GM21367 (cell line): Measurements from ENCODE around the gene POU2F2.

Experiments
- ATAC-seq: cut with Tn5 transposase; IDR thresholded peaks from one replicate; pipeline ENCODE4 v1.9.1; 2021; ENCODE audit not compliant: unreplicated experiment

POU2F2 gene

DNA sequence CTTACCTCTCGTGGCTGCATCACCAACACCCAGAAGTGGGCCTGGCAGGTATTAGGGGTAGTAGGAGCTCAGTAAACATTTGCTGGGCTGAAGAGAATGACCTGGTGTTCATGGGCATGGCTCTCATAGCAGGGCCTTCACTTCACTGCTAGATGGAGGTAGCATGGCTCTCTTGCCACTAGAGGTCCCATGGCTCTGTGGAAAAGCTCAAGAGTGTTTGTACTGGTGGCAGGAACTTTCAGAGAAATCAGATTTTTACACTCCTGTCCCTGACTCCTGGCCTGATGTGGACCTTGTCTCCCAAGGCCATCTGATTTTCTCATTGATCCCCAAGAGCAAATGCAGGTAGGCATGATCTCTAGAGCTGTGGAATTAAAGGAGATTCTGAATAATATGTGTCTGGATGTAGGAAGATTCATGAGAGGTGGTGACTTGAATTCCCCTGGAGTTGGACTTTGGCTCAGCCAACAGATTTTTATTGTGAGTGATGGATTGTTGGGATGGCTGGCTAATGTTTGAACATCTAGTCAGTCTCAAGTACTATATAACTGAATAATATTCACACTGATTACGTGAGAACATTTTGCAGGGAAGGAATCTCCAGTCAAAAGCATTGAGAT, 50.6 kb downstream of the POU2F2 start:
- ATAC-seq: no peak

DNA sequence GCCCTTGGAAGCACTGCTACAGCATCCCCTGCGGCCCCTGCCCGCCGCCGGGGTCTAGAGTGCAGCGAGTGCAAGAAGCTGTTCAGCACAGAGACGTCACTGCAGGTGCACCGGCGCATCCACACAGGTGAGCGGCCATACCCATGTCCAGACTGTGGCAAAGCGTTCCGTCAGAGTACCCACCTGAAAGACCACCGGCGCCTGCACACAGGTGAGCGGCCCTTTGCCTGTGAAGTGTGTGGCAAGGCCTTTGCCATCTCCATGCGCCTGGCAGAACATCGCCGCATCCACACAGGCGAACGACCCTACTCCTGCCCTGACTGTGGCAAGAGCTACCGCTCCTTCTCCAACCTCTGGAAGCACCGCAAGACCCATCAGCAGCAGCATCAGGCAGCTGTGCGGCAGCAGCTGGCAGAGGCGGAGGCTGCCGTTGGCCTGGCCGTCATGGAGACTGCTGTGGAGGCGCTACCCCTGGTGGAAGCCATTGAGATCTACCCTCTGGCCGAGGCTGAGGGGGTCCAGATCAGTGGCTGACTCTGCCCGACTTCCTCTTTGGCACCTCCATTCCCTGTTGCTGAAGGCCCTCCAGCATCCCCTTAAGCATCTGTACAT, 51.4 kb downstream of the POU2F2 start:
- ATAC-seq: no peak

DNA sequence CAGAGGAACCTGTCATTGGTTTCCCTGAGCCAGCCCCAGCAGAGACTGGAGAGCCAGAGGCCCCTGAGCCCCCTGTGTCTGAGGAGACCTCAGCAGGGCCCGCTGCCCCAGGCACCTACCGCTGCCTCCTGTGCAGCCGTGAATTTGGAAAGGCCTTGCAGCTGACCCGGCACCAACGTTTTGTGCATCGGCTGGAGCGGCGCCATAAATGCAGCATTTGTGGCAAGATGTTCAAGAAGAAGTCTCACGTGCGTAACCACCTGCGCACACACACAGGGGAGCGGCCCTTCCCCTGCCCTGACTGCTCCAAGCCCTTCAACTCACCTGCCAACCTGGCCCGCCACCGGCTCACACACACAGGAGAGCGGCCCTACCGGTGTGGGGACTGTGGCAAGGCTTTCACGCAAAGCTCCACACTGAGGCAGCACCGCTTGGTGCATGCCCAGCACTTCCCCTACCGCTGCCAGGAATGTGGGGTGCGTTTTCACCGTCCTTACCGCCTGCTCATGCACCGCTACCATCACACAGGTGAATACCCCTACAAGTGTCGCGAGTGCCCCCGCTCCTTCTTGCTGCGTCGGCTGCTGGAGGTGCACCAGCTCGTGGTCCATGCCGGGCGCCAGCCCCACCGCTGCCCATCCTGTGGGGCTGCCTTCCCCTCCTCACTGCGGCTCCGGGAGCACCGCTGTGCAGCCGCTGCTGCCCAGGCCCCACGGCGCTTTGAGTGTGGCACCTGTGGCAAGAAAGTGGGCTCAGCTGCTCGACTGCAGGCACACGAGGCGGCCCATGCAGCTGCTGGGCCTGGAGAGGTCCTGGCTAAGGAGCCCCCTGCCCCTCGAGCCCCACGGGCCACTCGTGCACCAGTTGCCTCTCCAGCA, 52.1 kb downstream of the POU2F2 start:
- ATAC-seq: no peak

DNA sequence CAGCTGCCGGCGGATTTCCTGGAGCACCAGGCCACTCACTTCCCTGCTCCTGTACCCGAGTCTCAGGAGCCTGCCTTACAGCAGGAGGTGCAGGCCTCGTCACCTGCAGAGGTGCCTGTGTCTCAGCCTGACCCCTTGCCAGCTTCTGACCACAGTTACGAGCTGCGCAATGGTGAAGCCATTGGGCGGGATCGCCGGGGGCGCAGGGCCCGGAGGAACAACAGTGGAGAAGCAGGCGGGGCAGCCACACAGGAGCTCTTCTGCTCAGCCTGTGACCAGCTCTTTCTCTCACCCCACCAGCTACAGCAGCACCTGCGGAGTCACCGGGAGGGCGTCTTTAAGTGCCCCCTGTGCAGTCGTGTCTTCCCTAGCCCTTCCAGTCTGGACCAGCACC, 53.0 kb downstream of the POU2F2 start:
- no peak for ATAC-seq

DNA sequence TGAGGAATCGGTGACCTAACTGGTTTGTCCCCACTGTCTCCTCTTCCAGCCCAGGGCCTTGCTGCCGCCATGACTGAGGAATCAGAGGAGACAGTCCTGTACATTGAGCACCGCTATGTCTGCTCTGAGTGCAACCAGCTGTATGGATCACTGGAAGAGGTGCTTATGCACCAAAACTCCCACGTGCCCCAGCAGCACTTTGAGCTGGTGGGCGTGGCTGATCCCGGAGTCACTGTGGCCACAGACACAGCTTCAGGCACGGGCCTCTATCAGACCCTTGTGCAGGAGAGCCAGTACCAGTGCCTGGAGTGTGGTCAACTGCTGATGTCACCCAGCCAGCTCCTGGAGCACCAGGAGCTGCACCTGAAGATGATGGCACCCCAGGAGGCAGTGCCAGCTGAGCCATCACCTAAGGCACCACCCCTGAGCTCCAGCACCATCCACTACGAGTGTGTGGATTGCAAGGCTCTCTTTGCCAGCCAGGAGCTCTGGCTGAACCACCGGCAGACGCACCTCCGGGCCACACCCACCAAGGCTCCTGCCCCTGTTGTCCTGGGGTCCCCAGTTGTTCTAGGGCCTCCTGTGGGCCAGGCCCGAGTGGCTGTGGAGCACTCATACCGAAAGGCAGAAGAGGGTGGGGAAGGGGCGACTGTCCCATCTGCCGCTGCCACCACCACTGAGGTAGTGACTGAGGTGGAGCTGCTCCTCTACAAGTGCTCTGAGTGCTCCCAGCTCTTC, 53.5 kb downstream of the POU2F2 start:
- no peak for ATAC-seq

DNA sequence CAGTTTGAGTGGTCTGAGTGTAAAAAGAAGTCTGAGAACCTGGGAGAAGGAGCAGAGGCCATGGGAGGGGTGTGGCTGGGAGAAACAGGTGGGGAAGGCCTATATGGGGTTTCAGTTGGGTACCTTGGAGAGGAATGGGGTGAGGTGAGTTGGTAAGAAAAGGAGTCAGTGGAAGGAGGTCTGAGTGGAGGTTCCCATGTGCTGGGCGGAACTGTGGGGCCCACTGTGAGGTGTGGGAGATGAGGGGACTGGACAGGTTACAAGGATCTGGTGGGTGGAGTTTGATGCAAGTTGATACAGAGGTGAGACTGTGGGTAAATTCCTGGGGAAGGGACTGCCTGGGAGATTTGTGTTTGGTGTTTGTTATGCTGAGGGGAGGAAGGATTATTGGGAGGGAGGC, 54.2 kb downstream of the POU2F2 start:
- ATAC-seq: no peak

DNA sequence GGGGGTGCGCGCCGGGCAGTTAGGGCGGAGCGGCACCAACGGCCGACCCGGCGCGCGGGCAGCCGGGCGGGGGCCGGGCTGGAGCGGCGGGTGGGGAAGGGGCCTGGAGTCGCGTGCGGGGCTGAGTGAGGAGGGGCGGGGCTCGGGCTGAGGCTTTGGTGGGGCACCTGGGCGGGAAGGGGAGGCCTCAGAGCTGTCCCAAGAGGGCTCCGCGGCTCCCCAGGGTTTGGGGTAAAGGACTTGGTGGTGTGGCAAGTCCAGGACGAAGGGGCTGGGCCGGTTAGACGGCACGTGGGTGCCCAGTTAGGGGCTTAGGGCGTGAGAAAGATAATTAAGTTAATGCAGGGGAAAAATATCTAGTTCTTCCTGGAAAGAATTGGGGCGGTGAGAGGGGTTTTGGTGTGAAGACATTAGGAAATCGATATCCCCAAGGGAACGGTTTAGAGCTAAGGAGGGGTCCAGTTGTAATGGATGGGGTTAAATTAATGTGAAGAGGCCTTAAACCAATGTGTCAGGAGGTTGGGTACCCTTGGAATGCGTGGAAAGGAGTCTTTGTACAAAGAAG, 55.8 kb downstream of the POU2F2 start:
- ATAC-seq: no peak

DNA sequence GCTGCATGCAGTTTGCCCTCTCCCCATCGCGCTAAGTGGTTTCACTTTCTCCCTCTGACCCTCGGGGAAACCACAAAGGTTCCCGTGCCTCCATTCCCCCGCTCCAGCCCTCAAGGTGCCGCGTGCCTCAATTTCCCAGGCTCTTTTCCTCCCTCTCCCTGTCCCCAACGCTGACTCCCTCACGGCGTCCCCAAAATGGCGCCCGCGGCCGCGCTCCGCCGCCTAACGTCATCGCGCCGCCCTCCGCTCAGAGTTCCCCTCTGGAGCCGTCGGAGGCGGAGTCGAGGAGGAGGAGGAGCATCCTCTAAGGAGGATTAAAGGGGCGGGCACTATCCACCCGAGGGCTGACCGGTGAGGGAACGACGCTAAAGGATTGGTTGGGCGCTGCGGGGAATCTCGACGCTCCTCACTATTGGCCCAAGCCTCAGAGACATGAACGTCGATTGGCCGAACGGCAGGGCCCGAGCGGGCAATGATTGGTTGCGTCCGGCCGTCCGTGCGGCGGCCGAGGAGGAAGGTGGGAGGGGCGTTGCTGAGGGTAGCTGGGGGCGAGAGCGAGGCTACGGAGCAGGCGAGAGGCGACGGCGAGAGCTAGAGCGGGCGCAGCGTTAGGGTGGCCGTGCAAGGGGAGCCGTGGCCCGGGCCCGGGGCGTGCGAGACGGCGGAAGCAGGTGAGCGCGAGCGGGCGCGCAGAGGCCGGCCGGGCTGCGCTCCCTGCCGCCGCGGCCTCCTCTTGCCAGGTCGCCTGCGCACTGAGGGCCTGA, 56.4 kb downstream of the POU2F2 start, which contains the start of gene ZNF574:
Gene ZNF574, plus strand, starts transcription at position 551 of the 764 bp plus-strand sequence. CDS start 2,441 bp downstream, outside the sequence.
- peak; percentile 86 for ATAC-seq

DNA sequence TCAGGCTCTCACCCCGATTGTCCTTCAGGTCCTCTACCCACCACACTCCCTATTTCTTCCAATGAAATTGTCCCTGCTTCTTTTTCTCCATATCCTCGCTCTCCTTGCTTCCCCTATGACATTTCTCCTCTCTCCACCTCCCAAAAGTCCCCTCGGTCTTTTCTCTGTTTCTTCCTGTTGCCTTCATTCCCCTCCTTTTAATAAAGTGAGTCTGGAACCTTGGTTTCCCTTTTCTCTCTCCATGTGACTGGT, 57.0 kb downstream of the POU2F2 start:
- ATAC-seq: no peak

DNA sequence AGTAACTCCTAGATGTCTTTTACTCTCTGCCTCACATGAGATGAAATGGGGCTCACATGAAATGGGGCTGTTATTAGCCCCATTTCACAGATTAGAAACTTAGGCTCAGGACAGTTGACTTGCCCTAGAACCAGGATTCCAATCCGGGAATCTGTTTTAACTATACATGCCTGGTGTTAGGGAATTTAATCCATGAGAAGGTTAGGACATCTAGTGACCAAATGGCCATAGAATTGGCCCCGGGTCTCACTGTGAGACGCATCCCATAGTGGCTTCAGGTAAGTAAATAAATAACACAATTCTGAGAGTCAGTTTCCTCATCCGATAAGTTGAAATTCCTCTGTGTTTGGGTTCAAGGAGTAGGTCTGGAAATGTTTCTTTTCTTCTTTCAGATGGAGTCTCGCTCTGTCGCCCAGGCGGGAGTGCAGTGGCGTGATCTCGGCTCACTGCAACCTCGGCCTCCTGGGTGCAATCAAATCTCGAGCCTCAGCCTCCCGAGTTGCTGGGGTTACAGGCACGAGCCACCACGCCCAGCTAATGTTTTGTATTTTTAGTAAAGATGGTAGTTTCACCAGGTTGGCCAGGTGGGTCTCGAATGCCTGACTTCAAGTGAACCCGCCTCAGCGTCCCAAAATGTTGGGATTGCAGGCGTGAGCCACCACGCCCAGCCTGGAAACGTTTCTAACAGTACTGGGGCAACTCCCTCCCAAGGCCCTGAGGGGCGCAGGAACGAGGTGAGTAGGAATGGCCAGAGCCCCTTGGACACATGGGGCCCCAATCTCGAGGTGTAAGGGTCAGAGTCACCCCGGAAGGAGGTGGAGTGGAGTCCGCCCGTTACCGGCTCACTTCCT, 57.5 kb downstream of the POU2F2 start:
- no peak for ATAC-seq

DNA sequence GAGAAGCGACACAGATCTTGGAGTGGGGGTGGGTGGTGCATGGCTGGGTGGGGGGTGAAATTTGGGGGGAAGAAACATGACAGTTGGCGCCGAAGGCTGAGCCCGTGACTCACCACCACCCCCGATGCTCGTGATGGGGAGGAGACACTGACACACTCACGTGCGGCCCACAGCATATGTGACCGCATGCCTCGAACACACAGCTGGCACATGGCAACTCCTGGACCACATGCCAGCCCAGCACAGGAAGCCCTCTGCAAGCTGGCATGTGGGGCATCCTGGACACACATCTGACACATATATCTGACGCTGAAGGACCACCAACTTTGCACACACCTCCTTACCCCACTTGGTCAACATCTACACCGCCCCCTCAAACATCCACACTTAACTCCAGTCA, 61.0 kb downstream of the POU2F2 start:
- no peak for ATAC-seq

DNA sequence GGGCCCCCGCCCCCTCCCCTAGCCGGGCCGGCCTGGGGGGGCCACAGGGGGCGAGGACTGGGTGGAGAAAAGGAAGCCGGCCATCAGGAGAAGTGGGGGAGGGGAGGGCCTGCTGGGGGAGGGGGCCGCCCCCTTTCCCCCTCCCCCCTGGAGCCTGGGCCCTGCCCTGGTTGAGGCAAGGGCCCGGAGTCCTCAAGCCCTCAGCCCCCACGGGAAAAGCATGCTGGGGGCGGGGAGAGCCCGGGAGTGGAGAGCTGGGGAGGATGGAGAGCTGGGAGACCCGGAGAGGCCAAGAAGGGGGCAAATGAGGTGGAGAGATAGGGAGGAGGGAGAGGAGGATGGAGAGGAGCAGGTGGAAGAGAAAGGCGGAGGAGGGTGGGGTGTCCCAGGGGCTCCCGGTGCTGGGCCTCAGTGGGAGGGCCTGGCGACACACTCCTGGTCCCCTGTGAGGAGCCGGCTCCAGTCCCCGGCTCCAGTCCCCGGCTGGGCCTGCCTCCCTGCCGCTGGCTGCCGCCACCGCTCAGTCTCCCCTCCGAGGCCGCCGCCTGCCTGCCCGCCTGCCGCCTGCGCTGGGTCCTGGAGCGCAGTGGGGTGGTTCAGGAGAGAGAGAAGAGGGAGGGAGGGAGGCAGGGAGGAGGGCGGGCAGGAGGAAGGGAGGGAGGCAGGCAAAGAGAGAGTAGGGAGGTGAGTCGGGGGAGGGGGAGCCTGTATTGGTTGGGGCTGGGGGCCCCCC, 62.5 kb downstream of the POU2F2 start, which contains the start of gene GRIK5:
Gene GRIK5, minus strand, starts transcription at position 588 of the 733 bp plus-strand sequence. CDS start 4,436 bp downstream, outside the sequence.
- no peak for ATAC-seq

DNA sequence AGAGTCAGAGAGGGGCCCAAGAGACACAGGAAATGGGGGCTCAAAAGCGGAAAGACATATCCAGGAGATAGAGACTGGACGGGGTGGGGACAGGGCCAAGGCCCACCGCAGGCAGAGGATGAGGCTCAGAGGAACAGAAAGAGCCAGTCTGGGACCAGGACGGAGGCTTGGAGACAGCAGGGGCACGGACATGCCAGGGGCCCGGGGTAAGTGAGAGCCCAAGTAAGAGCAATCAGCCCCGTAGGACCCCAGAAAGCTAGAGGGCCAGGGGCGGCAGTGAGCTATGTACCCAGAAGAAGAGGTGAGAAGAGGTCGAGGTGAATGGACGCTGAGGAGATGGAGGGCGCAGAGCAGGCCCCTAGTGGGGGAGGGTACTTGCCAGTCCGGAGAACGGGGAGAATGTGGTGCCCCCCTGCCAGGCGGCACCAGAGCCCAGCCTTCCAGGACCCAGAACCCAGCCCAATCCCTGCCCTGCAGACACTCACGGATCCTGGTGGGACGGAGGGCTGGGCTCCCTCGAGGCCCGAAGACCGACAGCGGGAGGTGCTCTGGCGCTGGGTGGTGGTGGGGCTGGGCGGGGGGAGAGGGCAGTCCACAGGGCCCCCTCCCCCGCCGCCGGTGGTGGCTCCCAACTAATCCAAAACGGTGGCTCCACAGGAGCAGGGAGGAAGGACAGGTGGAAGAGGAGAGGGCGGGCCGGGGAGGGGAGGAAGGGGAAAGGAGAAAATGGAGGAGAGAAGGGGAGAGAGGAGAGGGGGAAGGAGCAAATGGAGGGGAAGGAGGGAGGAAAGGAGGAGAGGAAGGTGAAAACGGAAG, 63.3 kb downstream of the POU2F2 start:
- ATAC-seq: no peak

DNA sequence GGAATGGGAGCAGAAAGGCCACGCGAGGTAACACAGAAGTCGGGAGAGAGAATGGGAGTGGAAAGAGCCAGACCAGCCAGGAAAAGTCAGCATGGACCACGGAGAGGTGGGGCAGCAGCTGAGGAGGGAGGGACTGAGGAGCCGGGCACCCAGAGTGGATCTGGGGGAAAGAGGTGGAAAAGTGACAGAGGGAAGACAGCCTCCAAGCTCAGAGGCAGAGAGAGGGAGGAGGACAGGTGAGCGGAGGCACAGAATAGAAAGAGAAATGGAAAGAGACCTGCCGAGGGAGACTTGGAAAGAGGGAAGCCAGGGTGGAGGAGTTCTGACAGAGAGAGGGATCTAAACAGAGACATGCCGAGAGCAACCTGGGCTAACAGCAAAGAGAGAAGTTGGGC, 63.9 kb downstream of the POU2F2 start:
- no peak for ATAC-seq

DNA sequence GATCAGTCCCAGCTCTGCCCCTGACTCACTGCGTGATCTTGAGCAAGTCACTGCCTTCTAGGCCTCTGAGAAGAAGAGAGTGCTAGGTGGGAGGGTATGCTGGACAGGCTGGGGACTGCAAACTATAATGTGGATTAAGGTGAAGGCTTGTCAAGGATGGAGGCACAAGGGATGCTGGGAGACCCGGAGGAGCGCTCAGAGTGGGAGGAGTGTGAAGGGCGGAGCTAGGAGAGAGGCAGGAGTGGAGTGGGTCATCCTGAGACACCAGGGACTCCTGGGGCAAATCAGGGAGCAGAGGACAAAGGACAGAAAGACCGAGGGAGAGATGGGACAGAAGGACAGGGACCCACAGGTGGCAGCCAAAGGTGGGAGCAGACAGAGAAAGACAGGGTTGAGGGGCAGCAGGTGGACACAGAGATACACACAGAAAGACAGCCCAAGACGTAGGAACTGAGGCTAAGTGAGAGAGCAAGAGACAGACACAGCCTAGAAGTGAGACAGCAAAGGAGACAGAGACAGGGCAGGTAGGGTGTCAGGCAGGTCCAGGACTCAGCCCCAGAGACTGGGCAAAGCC, 64.8 kb downstream of the POU2F2 start:
- no peak for ATAC-seq

DNA sequence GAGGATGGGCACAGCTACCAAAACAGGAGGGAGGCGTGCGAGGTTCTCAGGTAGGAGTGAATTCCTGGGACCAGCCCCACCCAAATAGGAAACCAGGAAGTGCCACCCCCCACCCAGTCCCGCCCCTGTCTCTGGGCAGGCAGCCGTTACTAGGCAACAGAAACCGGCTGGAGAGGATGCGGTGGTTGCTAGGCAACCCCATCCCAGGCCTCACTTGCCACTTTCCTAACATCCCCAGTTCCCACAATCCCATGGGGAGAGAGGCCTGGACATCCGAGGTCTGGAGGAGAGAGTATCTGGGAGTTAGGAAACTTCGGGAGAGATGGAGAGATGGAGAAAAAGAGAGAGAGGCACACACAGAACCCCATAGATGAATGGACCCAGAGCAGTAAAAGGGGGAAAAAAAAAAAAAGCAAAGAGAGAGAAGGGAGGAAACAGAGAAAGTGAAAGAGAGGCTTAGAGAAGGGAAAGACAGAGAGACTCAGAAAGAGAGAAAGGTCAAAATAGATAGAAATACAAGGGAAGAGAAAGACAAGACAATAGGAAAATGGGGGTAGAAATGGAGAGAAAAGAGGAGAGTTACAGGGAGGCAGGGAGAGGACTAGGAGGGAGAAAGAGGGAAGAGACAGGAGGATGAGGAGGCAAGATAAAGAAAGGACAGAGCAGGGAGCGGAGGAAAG, 66.0 kb downstream of the POU2F2 start:
- ATAC-seq: no peak

DNA sequence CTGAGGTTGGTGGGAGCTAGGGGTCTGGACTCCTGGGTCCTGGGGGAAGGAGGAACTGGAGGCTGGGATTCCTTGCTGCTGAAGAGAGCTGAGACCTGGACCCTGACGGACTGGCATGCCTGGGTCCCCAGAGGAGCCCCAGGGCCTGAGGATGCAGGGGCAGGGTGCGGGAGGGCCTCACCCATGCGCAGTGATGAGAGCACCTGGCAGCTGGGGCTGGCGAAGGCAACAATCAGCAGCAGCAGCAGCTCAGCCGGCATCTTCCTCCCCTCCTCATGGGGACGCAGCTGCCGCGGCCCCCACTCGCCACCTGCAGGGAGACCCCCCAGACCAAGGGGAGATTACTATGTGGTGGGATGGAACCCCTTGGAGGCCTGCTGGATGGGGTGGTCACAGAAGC, 66.7 kb downstream of the POU2F2 start:
- no peak for ATAC-seq
